H1 (cell line): ENCODE measurements around the gene NPHP4. TPM values are rescaled to one million over a fixed set of nuclear protein-coding genes. Genes with fewer than 3 reads are reported as not detected.
A peak's percentile ranks its signal among the peaks of the same experiment; 100 is the strongest.

Experiments
- CTCF ChIA-PET: fragments of 300-600 bp; sonication (Branson Sonifier 250); formaldehyde crosslinking; loops from one replicate; lab custom pipeline; 2021; ENCODE audit not compliant: partially characterized antibody; lab: Charles Lee
- POLR2A ChIA-PET: fragments of 300-600 bp; sonication (Branson Sonifier 250); formaldehyde crosslinking; loops from one replicate; lab custom pipeline; 2021; ENCODE audit warnings: inconsistent platforms; ENCODE audit not compliant: partially characterized antibody; lab: Charles Lee
- DNase-seq, 2 experiments: peaks; one replicate each; pipeline versions ENCODE4 v3.0.0 to v3.0.0-alpha.2; 2010 to 2022; ENCODE audit warnings: low spot score in 2 of 2, low read depth in 1 of 2, mixed read lengths in 1 of 2
- FAIRE-seq: peaks from 2 replicates; lab custom pipeline; 2011; peaks lifted over from hg19 to GRCh38; lab: Jason Lieb, UNC
- H2AFZ ChIP-seq: 2 replicates; pipeline ENCODE4 v1.8.1; 2012; ENCODE audit warnings: low read length, inconsistent platforms
- H2AK5ac ChIP-seq: 2 replicates; pipeline ENCODE4 v1.6.1; 2013; ENCODE audit warnings: low read depth, low read length
- H2BK120ac ChIP-seq: replicated peaks from 2 replicates; pipeline ENCODE3; 2013; ENCODE audit warnings: low read depth, low read length, inconsistent platforms
- H2BK12ac ChIP-seq: 2 replicates; pipeline ENCODE4 v1.6.1; 2013; ENCODE audit warnings: low read depth, low read length
- H2BK15ac ChIP-seq: 2 replicates; pipeline ENCODE4 v1.6.1; 2013; ENCODE audit warnings: low read length
- H2BK20ac ChIP-seq: 2 replicates; pipeline ENCODE4 v1.6.1; 2013; ENCODE audit warnings: low read length
- H2BK5ac ChIP-seq: 2 replicates; pipeline ENCODE4 v1.6.1; 2013; ENCODE audit warnings: low read depth, low read length
- H3K14ac ChIP-seq: 2 replicates; pipeline ENCODE4 v1.6.1; 2013; ENCODE audit warnings: inconsistent platforms; ENCODE audit not compliant: insufficient read length
- H3K18ac ChIP-seq: 2 replicates; pipeline ENCODE4 v1.6.1; 2013; ENCODE audit warnings: low read length; ENCODE audit errors: extremely low read depth
- H3K23ac ChIP-seq: 2 replicates; pipeline ENCODE4 v1.6.1; 2013; ENCODE audit warnings: inconsistent platforms; ENCODE audit not compliant: insufficient read length
- H3K23me2 ChIP-seq: 2 replicates; pipeline ENCODE4 v1.6.1; 2013; ENCODE audit warnings: low read depth, low read length
- H3K27ac ChIP-seq: 2 replicates; pipeline ENCODE4 v1.6.1; 2011; ENCODE audit warnings: low read depth, low read length, inconsistent platforms
- H3K27me3 ChIP-seq, 4 experiments: replicated peaks in 1 of 4; 1 replicate in 1 of 4; 2 replicates in 3 of 4; pipeline versions ENCODE4 v1.6.1 to v1.8.1; 2011 to 2013; ENCODE audit warnings: low read length in 3 of 4, mild to moderate bottlenecking in 3 of 4, inconsistent platforms in 2 of 4, mixed read lengths in 2 of 4, moderate library complexity in 1 of 4; ENCODE audit not compliant: control insufficient read depth in 3 of 4, insufficient read depth in 3 of 4; ENCODE audit errors: extremely low read depth in 1 of 4
- H3K36me3 ChIP-seq, 4 experiments: 2 replicates each; pipeline versions ENCODE4 v1.6.1 to v1.8.1; 2011 to 2013; ENCODE audit warnings: mild to moderate bottlenecking in 4 of 4, low read length in 3 of 4, moderate library complexity in 2 of 4, control low read depth in 1 of 4, inconsistent platforms in 1 of 4; ENCODE audit not compliant: insufficient read depth in 4 of 4, control insufficient read depth in 2 of 4
- H3K4ac ChIP-seq: replicated peaks from 2 replicates; pipeline ENCODE3; 2013; ENCODE audit warnings: low read length, low read depth, mixed read lengths, inconsistent platforms; ENCODE audit not compliant: insufficient read length
- H3K4me1 ChIP-seq, 4 experiments: replicated peaks in 1 of 4; 1 replicate in 1 of 4; 2 replicates in 3 of 4; pipeline versions ENCODE4 v1.6.1 to v1.8.1; 2011 to 2013; ENCODE audit warnings: low read length in 3 of 4, inconsistent platforms in 2 of 4, mixed read lengths in 1 of 4; ENCODE audit not compliant: insufficient read depth in 4 of 4, control insufficient read depth in 3 of 4
- H3K4me2 ChIP-seq, 2 experiments: 2 replicates each; pipeline versions ENCODE4 v1.6.1 to v1.8.1; 2011 to 2013; ENCODE audit warnings: low read depth in 2 of 2, low read length in 2 of 2, control low read depth in 1 of 2, inconsistent platforms in 1 of 2, mild to moderate bottlenecking in 1 of 2; ENCODE audit not compliant: insufficient read depth in 1 of 2
- H3K4me3 ChIP-seq, 4 experiments: fragments of 200-600, 300-600 bp in 1 of 4; sonication (generic), shearing (Covaris generic), sonication (Bioruptor Twin) in 1 of 4; 2 replicates each; pipeline versions ENCODE4 v1.5.1 to v1.8.1; 2011 to 2016; ENCODE audit warnings: low read length in 4 of 4, low read depth in 3 of 4, control low read depth in 2 of 4, inconsistent platforms in 2 of 4, mild to moderate bottlenecking in 2 of 4, mixed read lengths in 1 of 4, moderate library complexity in 1 of 4; ENCODE audit not compliant: insufficient read depth in 2 of 4; ENCODE audit errors: extremely low read depth in 1 of 4
- H3K56ac ChIP-seq: replicated peaks from 2 replicates; pipeline ENCODE3; 2013; ENCODE audit warnings: low read depth, mild to moderate bottlenecking, mixed read lengths, low read length, inconsistent platforms; ENCODE audit not compliant: insufficient read length
- H3K79me1 ChIP-seq: 2 replicates; pipeline ENCODE4 v1.6.1; 2013; ENCODE audit warnings: low read depth, low read length, control low read depth
- H3K79me2 ChIP-seq, 2 experiments: 2 replicates each; pipeline versions ENCODE4 v1.6.1 to v1.8.1; 2012 to 2013; ENCODE audit warnings: low read length in 2 of 2, mild to moderate bottlenecking in 2 of 2, inconsistent platforms in 1 of 2; ENCODE audit not compliant: insufficient read depth in 2 of 2, control insufficient read depth in 1 of 2
- H3K9ac ChIP-seq, 4 experiments: replicated peaks in 1 of 4; 1 replicate in 1 of 4; 2 replicates in 3 of 4; pipeline versions ENCODE4 v1.6.1 to v1.8.1; 2011 to 2013; ENCODE audit warnings: low read depth in 3 of 4, low read length in 3 of 4, control low read depth in 2 of 4, mild to moderate bottlenecking in 2 of 4, moderate library complexity in 2 of 4, inconsistent platforms in 1 of 4; ENCODE audit errors: extremely low read depth in 1 of 4
- H3K9me3 ChIP-seq, 2 experiments: 2 replicates each; pipeline versions ENCODE4 v1.6.1 to v1.8.1; 2012 to 2013; ENCODE audit warnings: mild to moderate bottlenecking in 2 of 2, moderate library complexity in 2 of 2, control low read depth in 1 of 2, inconsistent platforms in 1 of 2, low read depth in 1 of 2, low read length in 1 of 2, mixed read lengths in 1 of 2; ENCODE audit not compliant: insufficient read depth in 2 of 2
- H4K20me1 ChIP-seq, 2 experiments: replicated peaks in 1 of 2; 2 replicates each; pipeline versions ENCODE3 to v1.8.1; 2011 to 2013; ENCODE audit warnings: inconsistent platforms in 2 of 2, low read length in 2 of 2, mild to moderate bottlenecking in 1 of 2; ENCODE audit not compliant: insufficient read depth in 2 of 2, control insufficient read depth in 1 of 2
- H4K5ac ChIP-seq: 2 replicates; pipeline ENCODE4 v1.6.1; 2013; ENCODE audit warnings: low read length, low read depth, mixed read lengths, inconsistent platforms; ENCODE audit not compliant: insufficient read length
- H4K8ac ChIP-seq: 2 replicates; pipeline ENCODE4 v1.8.0; 2013; ENCODE audit warnings: mild to moderate bottlenecking, moderate library complexity, low read length, inconsistent platforms; ENCODE audit not compliant: insufficient read depth; ENCODE audit errors: extremely low read depth
- H4K91ac ChIP-seq: replicated peaks from 2 replicates; pipeline ENCODE3; 2013; ENCODE audit warnings: low read length, mixed read lengths, inconsistent platforms; ENCODE audit not compliant: insufficient read length
- CEBPB ChIP-seq: IDR thresholded peaks from 2 replicates; pipeline ENCODE4 v1.6.1; 2012; ENCODE audit warnings: low read depth, low read length
- CHD2 ChIP-seq: IDR thresholded peaks from 2 replicates; pipeline ENCODE4 v1.6.1; 2012; ENCODE audit warnings: low read length, improper control_type of control experiment
- EP300 ChIP-seq, 2 experiments: IDR thresholded peaks; 1 replicate in 1 of 2; 2 replicates in 1 of 2; pipeline ENCODE4 v1.6.1; 2011 to 2012; ENCODE audit warnings: low read depth in 2 of 2, low read length in 2 of 2, mild to moderate bottlenecking in 2 of 2, borderline replicate concordance in 1 of 2, inconsistent platforms in 1 of 2, moderate library complexity in 1 of 2
- EZH2 ChIP-seq: fragments of 200-600 bp; sonication (generic); IDR thresholded peaks from 2 replicates; pipeline ENCODE4 v1.7.1; 2012; ENCODE audit warnings: low read depth, mild to moderate bottlenecking, moderate library complexity, low read length, inconsistent platforms; ENCODE audit not compliant: severe bottlenecking
- FOSL1 ChIP-seq: IDR thresholded peaks from 2 replicates; pipeline ENCODE4 v1.6.1; 2011; ENCODE audit warnings: mild to moderate bottlenecking, low read depth, low read length, moderate library complexity; ENCODE audit not compliant: insufficient read depth
- HDAC6 ChIP-seq: IDR thresholded peaks from one replicate; pipeline ENCODE4 v1.7.1; 2012; ENCODE audit warnings: low read depth, mild to moderate bottlenecking, inconsistent platforms, low read length, moderate library complexity
- POLR2A ChIP-seq, 2 experiments: IDR thresholded peaks; 1 replicate in 1 of 2; 2 replicates in 1 of 2; pipeline ENCODE4 v1.6.1; 2011; ENCODE audit warnings: low read depth in 2 of 2, low read length in 2 of 2, mild to moderate bottlenecking in 2 of 2; ENCODE audit errors: control extremely low read depth in 1 of 2
- SAP30 ChIP-seq: fragments of 300-600 bp; sonication (generic); IDR thresholded peaks from 2 replicates; pipeline ENCODE4 v1.7.1; 2012; ENCODE audit warnings: low read length, moderate library complexity, mild to moderate bottlenecking, inconsistent platforms; ENCODE audit not compliant: insufficient read depth, insufficient replicate concordance
- SIN3A ChIP-seq, 2 experiments: IDR thresholded peaks in 1 of 2; conservative IDR thresholded peaks in 1 of 2; 2 replicates each; pipeline ENCODE4 v1.6.1; 2011 to 2012; ENCODE audit warnings: low read length in 2 of 2, improper control_type of control experiment in 1 of 2, low read depth in 1 of 2, mild to moderate bottlenecking in 1 of 2
- SP1 ChIP-seq: IDR thresholded peaks from 2 replicates; pipeline ENCODE4 v1.6.1; 2011; ENCODE audit warnings: low read depth, low read length
- TAF1 ChIP-seq: IDR thresholded peaks from 2 replicates; pipeline ENCODE4 v1.6.1; 2011; ENCODE audit warnings: mild to moderate bottlenecking, low read depth, low read length
- WGBS, 2 experiments: shearing (Covaris generic) in 1 of 2; methylation state at CpG; one replicate each; pipeline versions ENCODE4 v1.1.6 to v1.1.7; 2013 to 2015; ENCODE audit warnings: low lambda C conversion rate in 2 of 2, mixed read lengths in 2 of 2, inconsistent platforms in 1 of 2, low coverage in 1 of 2, missing lambda C conversion rate in 1 of 2; ENCODE audit not compliant: insufficient replicate concordance in 2 of 2, insufficient coverage in 1 of 2, insufficient read length in 1 of 2; ENCODE audit errors: extremely low coverage in 1 of 2, missing lambda C conversion rate in 1 of 2; 5-methylcytosine and 5-hydroxymethylcytosine counted together
- polyA plus RNA-seq, 7 experiments: library from polyadenylated mRNA; depleted of rRNA in 3 of 7; stranded (reverse) in 5 of 7; unstranded in 2 of 7; fragments of >200 nt in 5 of 7; fragments of 200-250 nt in 2 of 7; gene quantifications; 1 replicate in 5 of 7; 2 replicates in 1 of 7; 4 replicates in 1 of 7; pipeline versions ENCODE4 v1.2.1 to v1.2.3, GENCODE V29; 2011 to 2013; ENCODE audit warnings: missing spikeins in 2 of 7, mixed read lengths in 2 of 7
- total RNA-seq: library from RNA; stranded (reverse); fragmentation: NEBNext Ultra II Directional; extraction: Animal tissue kit (Norgen Biotek cat#: 25700); gene quantifications from 2 replicates; pipeline ENCODE4 v1.2.1, GENCODE V29; 2021
- TF ChIP-seq, protein P1 (sequence below): IDR thresholded peaks from 2 replicates; pipeline ENCODE4 v1.6.1; 2011; ENCODE audit warnings: low read depth, mild to moderate bottlenecking, low read length; ENCODE audit not compliant: insufficient read depth
- TF ChIP-seq, protein P2 (sequence below): IDR thresholded peaks from 2 replicates; pipeline ENCODE4 v1.6.1; 2011; ENCODE audit warnings: low read length, improper control_type of control experiment

NPHP4 gene
- total and polyA plus RNA-seq, 2 of the 8 experiments (the other 6 are each of a cell fraction or from before 2014, with no cell fraction given) = 5.8 to 14.0 TPM

DNA sequence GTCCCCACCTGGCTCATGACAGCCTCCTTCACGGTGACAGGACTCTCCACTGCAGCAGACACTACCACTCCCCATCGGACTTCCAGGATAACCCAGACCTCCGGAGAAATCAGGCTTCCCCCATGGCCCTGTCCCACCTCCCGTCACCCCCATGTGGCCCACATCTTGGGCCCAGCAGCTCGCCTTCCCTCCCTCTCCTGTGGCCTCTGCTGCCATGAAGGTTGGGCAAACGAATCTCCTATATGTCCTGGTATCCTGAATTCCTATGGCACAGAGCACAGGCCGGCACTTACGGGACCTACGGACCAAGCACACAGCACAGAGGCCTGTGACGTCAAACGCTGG is 82.0 kb downstream of the NPHP4 start:
- H2AK5ac ChIP-seq = no peak overlapping the region
- no peak overlapping the region for H3K9ac ChIP-seq
- H3K14ac ChIP-seq = no peak overlapping the region
- H4K5ac ChIP-seq = no peak overlapping the region
- WGBS, 2 experiments = 95% methylated on average over 10 of the region's 11 CpGs; no CpG with 5 or more reads in 1 of the 2 experiments
- POLR2A ChIA-PET = no interaction called here
- H3K4me3 ChIP-seq = no peak overlapping the region
- H2BK20ac ChIP-seq = no peak overlapping the region
- no peak overlapping the region for H3K23ac ChIP-seq
- 0 out of 7 replicates have a peak, but pooled peaks cover 0 to 3% (median 0%) of the 10 kb centered on the region in 4 experiments for H3K4me1 ChIP-seq
- CTCF ChIA-PET = interaction anchor here (1.1 to 1.8 kb wide), 4 partner anchors 12 to 132 kb away, joined by 3 to 4 read pairs (median 4); no protein-coding TSS in a partner anchor
- H2BK15ac ChIP-seq = no peak overlapping the region
- no peak overlapping the region for H2AFZ ChIP-seq
- no peaks in the 10 kb centered on the region for H3K27me3 ChIP-seq
- no peak overlapping the region for H4K91ac ChIP-seq
- no peaks in the 10 kb centered on the region for H3K36me3 ChIP-seq
- no peak overlapping the region for H2BK12ac ChIP-seq
- H3K79me1 ChIP-seq = no peaks in the 10 kb centered on the region
- H3K9me3 ChIP-seq = no peaks in the 10 kb centered on the region
- peak overlapping the region; percentile 35; the same call in 1 of the 2 replicates for H4K8ac ChIP-seq
- H3K56ac ChIP-seq = no peak overlapping the region
- peaks cover 2 to 3% of the 10 kb centered on the region in 2 experiments for H4K20me1 ChIP-seq
- H3K79me2 ChIP-seq = no peaks in the 10 kb centered on the region
- H3K4me2 ChIP-seq = no peak overlapping the region
- no peak overlapping the region for H3K4ac ChIP-seq
- no peak overlapping the region for H2BK120ac ChIP-seq
- no peak overlapping the region; the same call in 1 of the 2 replicates for H3K18ac ChIP-seq
- no peaks in the 10 kb centered on the region for H3K23me2 ChIP-seq
- DNase-seq (peak in 1 of 2 experiments; percentile 39), FAIRE-seq (no peak)
- H2BK5ac ChIP-seq = no peak overlapping the region
- no peak overlapping the region for H3K27ac ChIP-seq
- TF ChIP-seq TAF1 (no peak), POLR2A (IDR thresholded peaks at IDR 0.05; ENCODE audit: control extremely low read depth in 1 of 2, low read depth in 2 of 2, low read length in 2 of 2) (no peak), SP1 (no peak), SAP30 (no peak), HDAC6 (no peak), SIN3A (conservative IDR thresholded peaks at IDR 0.05 in 1 of 2, IDR thresholded peaks at IDR 0.05 in 1 of 2; ENCODE audit: low read depth in 1 of 2, low read length in 2 of 2) (no peak), FOSL1 (no peak), EZH2 (no peak), EP300 (IDR thresholded peaks at IDR 0.05; ENCODE audit: borderline replicate concordance in 1 of 2, low read depth in 2 of 2, low read length in 2 of 2) (no peak), CEBPB (no peak), CHD2 (no peak)
- TF ChIP-seq, protein P1, sequence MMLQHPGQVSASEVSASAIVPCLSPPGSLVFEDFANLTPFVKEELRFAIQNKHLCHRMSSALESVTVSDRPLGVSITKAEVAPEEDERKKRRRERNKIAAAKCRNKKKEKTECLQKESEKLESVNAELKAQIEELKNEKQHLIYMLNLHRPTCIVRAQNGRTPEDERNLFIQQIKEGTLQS = no peak
- TF ChIP-seq, protein P2, sequence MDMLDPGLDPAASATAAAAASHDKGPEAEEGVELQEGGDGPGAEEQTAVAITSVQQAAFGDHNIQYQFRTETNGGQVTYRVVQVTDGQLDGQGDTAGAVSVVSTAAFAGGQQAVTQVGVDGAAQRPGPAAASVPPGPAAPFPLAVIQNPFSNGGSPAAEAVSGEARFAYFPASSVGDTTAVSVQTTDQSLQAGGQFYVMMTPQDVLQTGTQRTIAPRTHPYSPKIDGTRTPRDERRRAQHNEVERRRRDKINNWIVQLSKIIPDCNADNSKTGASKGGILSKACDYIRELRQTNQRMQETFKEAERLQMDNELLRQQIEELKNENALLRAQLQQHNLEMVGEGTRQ = no peak
